DOHH2 (cell line): ENCODE results near the gene RRN3.
"Not testable (repeated sequence)": the region's sequence is repeated elsewhere in the genome, so short reads cannot be mapped to it uniquely, and the experiment has no call there.

Experiments
- CTCF ChIP-seq: fragments of 200-600 bp; sonication (generic); IDR thresholded peaks from one replicate; pipeline ENCODE4 v1.5.1; 2014; ENCODE audit warnings: antibody characterized with exemption, mild to moderate bottlenecking, low read depth, low read length; ENCODE audit not compliant: poor library complexity, severe bottlenecking
- EZH2phosphoT487 ChIP-seq: fragments of 200-600 bp; sonication (generic); IDR thresholded peaks from 2 replicates; pipeline ENCODE4 v1.6.1; 2017; ENCODE audit warnings: borderline replicate concordance, mild to moderate bottlenecking, antibody characterized with exemption, low read length, moderate library complexity, mixed read lengths

DNA sequence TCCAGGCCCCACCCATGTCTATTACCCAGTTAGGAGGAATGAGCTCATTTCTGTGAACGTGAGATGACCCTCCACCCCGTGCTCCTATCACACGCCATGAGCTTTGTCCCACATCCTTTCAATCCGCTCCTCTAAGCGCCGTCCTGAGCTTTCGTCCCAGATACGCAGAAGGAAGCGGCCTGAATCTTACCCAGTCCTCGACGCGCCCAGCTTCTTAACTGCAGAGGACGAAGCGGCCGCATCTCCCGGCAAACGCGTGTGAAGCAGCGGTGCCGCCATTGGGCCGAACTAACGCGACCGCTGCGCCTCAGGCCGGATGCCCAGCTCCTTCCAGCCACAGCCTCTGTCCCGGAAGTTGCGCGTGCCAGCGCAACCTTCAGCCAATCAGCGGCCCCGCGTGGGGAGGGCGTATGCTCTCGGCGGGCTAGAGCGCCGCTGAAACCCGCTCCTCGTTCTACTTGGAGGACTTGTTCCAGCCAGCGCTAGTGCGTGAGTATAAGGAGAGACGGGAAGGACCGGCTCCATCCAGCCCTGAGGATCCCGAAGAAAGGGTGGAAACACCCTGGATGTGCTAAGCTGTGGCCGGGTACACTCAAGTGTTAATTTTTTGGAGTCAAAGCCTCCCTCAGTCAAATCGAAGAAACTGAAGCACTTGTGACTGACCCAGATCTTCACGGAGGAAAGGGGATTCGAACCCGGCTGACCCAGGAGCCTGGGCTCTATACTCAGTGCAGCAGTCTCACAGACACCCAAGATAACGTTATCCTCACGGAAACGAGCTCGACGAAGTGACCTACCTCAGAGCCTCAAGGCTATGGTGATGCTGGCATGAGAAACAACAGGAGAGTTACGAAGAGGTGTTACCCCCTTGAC lies at the start of gene RRN3:
- not testable (repeated sequence) for TF ChIP-seq CTCF, EZH2phosphoT487
